GM18498 (cell line): Measurements from ENCODE around the gene CHST11.

Experiments
- ATAC-seq: cut with Tn5 transposase; IDR thresholded peaks from one replicate; pipeline ENCODE4 v1.9.1; 2021; ENCODE audit warnings: mild to moderate bottlenecking, moderate library complexity; ENCODE audit not compliant: unreplicated experiment

CHST11 gene

DNA sequence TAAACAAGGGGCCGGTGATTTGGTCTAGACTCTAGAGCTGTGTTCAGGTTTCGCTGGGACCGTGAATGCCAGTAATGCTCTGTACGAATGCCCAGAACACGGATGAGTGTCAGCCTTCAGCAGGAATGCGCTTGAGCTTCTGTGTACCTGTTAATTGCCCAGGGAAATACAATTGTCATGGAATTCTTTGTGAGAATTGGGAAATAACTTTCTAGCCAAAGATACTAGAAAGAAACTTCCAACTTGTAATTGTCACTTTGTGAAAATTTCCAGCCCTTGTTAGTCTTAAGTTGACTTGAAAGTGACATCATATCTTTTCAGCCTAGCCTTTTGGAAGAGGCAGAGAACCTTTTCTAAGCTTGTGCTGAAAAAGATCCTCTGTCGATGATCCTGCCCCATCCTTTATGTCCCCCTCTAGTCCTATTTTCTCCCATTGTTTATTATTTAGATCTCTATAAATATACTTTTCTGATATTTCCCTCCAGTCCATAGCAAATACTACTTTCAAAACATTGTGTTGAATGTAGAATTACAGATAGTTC, 2.7 kb downstream of the CHST11 start:
- ATAC-seq, result no peak

- ATAC-seq, result no peak
Measured at GRCh38 chr12:104460041-104460719, 3.4 kb downstream of the CHST11 start.

DNA sequence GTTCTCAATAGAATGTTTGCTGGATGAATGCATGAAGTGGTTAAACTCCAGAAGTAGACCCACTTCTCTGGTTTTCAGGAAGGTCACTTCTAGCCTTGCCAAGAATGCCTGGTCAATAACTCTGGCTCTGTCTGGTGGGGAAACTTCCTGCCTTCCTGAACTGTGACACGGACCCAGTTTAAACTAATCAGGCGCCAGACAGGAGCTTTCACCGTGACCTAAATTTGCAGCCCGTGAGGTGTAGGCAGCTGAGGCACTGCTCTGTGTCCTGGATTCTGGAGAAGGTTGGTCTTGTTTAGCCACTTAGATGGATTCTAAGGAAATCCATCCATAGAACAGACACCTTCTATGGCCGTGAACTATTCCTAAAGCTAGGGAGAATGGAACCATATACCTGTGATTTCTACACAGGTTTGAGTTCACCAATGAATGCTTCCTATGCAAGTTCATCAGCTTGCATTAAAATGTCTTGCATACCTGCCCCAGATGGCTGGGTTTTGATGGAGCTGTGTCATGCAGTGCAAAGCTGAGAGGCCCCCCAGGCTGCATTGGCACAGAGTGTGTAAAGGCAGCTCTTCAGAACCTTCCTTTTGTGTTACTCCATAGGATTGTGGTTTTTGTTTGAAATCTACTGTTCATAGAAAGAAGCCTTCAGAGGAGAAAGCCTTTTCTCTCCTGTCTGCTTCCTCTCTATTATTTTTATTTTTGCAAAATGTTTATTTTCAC, 4.4 kb downstream of the CHST11 start:
- no peak for ATAC-seq

- no peak for ATAC-seq
Measured at GRCh38 chr12:104462325-104462724, 5.6 kb downstream of the CHST11 start.

DNA sequence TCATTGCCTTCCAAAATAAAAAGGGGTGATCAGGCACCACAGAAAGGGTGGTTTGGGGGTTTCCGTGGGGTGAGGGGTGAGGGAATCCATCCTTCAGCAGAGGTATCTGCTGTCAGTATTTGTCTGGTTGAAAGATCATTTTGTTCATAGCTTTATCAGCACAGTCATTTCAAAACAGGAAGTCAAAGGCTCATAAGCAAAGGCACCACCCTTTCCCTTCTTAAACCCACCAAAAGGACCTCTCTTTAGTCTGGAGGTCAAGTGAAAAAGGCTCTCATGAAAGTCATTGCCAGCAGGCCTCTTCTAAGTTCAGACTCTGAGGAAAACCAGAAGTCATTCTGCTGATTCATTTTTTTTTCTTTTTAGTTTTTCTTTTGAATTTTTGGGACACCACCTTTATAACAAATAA, 6.2 kb downstream of the CHST11 start:
- peak; percentile 56 for ATAC-seq

- no peak for ATAC-seq
Measured at GRCh38 chr12:104463368-104463767, 6.6 kb downstream of the CHST11 start.

DNA sequence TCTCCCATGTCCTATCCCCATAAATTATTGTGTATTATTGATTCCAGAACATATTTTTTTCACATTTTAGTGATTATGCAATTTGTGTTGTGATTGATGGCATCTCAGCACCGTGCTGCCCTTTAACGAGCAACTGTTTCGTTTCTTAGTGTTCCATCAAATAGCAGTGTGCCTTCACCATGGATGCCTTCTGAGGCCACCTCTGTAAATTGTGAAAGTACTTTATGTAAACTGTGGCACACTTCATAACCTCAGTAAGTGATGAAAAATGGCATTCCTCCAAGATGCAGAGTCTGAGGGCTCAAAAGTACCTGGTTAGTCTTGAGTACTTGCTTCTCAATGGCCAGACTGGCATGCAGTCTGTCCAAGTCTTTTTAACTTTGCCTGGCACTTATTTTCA, 8.2 kb downstream of the CHST11 start:
- no peak for ATAC-seq

GRCh38 chr12:104466709-104467345, 10.1 kb downstream of the CHST11 start:
- ATAC-seq, result no peak

DNA sequence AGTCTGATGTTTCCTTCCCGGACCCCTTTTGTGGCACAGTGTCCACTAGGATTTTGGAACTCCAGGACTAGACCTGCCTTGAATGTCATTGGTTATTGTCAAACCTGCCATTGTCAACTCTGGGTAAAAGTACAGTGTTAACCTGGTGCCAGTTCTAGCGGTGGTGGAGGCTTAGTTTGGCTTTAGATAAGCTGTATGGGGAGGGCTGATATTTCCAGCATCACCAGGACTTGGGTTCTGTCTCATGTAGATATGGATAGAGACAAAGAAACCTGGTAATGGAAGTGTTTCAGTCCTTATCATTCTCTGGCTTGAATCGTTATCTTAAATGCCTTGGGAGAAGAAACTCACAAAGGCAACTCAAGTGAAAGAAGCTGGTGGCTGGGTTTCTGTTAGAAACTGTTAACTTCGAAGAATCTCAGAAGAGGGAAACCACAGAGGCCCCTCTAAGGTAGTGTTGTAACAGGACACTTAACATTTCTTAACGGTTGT, 10.6 kb downstream of the CHST11 start:
- no peak for ATAC-seq

DNA sequence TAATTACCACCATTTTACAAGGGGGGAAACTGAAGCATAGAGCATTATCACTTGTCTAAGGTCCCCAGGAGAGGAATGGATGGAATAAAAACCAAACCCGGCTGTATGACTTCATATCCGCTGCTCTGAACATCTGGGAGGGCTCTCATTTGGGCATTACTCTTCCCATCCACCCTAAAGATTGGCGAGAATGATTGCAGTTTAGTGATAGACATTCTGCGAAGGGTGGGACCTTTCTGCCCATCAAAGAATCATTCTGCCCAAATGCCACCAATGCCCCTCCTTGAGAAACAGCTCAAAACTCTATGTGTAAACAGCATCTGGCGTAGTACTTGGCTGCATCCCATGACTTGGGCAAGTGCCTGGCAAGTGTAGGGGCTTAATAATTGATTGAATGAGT, 11.6 kb downstream of the CHST11 start:
- no peak for ATAC-seq

- no peak for ATAC-seq
Measured at GRCh38 chr12:104469066-104469465, 12.3 kb downstream of the CHST11 start.

DNA sequence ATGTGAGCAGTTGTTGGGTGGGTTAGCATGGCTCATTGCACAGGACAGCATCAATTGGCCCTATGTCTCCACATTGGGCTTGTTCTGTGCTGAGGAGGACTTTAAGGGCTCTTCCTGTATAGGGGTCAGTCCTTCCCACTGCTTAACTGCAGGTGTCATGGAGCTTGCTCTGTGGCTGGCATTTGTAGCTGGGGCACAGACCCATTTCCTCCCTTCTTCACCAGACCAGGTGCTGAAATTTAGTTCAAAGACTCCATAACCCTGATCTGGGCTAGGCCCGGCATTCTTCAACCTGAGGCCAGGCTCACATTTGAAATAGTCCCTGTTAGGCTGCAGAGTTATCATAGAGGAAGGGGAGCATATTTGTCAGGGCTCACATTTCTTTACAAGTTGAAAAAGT, 12.8 kb downstream of the CHST11 start:
- ATAC-seq, result no peak

- ATAC-seq, result no peak
Measured at GRCh38 chr12:104470521-104470920, 13.8 kb downstream of the CHST11 start.

- no peak for ATAC-seq
Measured at GRCh38 chr12:104471336-104471735, 14.6 kb downstream of the CHST11 start.

- ATAC-seq, result no peak
Measured at GRCh38 chr12:104472748-104473147, 16.0 kb downstream of the CHST11 start.

GRCh38 chr12:104473374-104473983, 16.7 kb downstream of the CHST11 start:
- ATAC-seq, result peak; percentile 58

DNA sequence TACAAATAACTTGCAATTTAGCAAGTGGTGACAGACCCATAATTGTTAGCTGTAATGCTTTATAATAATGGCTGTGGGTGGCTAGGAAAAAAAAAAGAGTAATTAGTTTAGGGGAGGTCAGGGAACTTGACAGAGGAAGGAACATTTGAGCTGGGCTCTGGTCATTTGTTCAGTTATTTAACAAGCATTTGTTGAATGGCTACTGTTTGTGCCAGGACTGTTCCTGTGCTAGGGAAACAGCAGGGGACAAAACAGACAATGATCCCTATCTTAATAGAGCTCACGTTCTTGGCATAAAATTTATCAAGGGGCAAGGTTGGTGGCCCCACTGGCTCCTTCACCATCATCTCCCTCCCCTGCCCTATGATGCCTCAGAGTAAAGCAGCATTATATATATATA, 18.5 kb downstream of the CHST11 start:
- ATAC-seq, result no peak

GRCh38 chr12:104477510-104478390, 21.0 kb downstream of the CHST11 start:
- ATAC-seq, result peak; percentile 20

DNA sequence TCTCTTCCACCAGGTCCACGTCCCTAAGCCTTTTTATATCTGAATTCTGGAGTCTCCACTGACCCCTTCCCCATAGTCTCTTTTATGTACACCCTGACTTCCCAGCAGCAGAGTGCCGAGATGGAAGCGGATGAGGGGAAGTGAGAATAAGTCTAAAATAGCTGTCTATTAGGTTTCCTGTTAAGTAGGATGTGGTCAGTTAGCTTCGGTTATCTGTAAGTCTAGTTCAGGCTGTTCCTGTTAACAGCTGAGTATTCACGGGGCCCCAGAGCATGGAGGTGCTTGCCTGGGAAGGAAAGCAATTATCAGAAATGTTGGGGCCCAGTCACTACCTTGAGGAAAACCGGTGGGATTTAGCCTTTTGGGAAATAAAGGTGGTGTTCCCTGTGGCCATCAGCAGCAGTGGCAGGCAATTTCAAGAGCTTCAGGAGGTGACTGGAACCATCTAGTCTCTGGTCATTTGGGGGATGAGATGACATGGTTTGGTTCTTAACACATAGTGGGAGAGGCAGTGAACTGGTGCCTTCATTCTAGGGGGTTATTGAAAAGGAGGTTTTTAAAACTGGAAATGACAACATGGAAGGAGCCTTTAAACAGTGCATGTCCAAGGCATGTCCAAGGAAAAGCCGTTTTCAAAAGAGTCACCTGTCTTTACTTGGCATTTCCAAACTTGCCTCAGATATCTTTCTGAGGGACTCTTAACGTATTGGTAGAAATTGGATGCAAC, 21.8 kb downstream of the CHST11 start:
- peak; percentile 89 for ATAC-seq
